SK-N-SH treated with all-trans-retinoic acid at 6 μM for 48 hours (cell line): Measurements from ENCODE around the gene WT1.

Source experiments
- ARNTL ChIP-seq: fragments of 450-650 bp; formaldehyde crosslinking; IDR thresholded peaks from 2 replicates; pipeline ENCODE4 v1.5.0; 2020; ENCODE audit warnings: low read depth, mild to moderate bottlenecking, moderate library complexity, borderline replicate concordance
- BACH2 ChIP-seq: fragments of 250-450 bp; sonication (Bioruptor Pico); IDR thresholded peaks from 2 replicates; pipeline ENCODE4 v1.9.0; 2021; ENCODE audit warnings: mild to moderate bottlenecking, borderline replicate concordance
- ESRRG ChIP-seq: fragments of 250-450 bp; sonication (Bioruptor Pico); IDR thresholded peaks from 2 replicates; pipeline ENCODE4 v1.6.1; 2021; ENCODE audit warnings: mild to moderate bottlenecking
- GLIS3 ChIP-seq: fragments of 250-450 bp; sonication (Bioruptor Pico); IDR thresholded peaks from 2 replicates; pipeline ENCODE4 v1.5.0; 2020; ENCODE audit warnings: mild to moderate bottlenecking, moderate library complexity
- ISL1 ChIP-seq: fragments of 250-450 bp; sonication (Bioruptor Pico); IDR thresholded peaks from 2 replicates; pipeline ENCODE4 v2.1.2; 2022; ENCODE audit warnings: mild to moderate bottlenecking, moderate library complexity
- OSR1 ChIP-seq: fragments of 250-450 bp; sonication (Bioruptor Pico); IDR thresholded peaks from 2 replicates; pipeline ENCODE4 v1.8.0; 2022; ENCODE audit warnings: moderate library complexity, mild to moderate bottlenecking, inconsistent platforms
- SNAI2 ChIP-seq: fragments of 250-450 bp; sonication (Bioruptor Pico); IDR thresholded peaks from 2 replicates; pipeline ENCODE4 v1.5.0; 2020; ENCODE audit warnings: mild to moderate bottlenecking, moderate library complexity
- ZC3H10 ChIP-seq: fragments of 250-450 bp; sonication (Bioruptor Pico); IDR thresholded peaks from 2 replicates; pipeline ENCODE4 v1.5.1; 2021; ENCODE audit warnings: mild to moderate bottlenecking, moderate library complexity
- ZFP30 ChIP-seq: fragments of 450-650 bp; formaldehyde crosslinking; IDR thresholded peaks from 2 replicates; pipeline ENCODE4 v1.5.0; 2022; ENCODE audit warnings: mild to moderate bottlenecking, moderate library complexity
- ZNF565 ChIP-seq: fragments of 450-650 bp; formaldehyde crosslinking; conservative IDR thresholded peaks from 2 replicates; pipeline ENCODE4 v1.5.0; 2020; ENCODE audit warnings: low read depth, mild to moderate bottlenecking, moderate library complexity
- ZNF70 ChIP-seq: fragments of 450-650 bp; formaldehyde crosslinking; IDR thresholded peaks from 2 replicates; pipeline ENCODE4 v1.5.0; 2020; ENCODE audit warnings: mild to moderate bottlenecking, moderate library complexity
- TF ChIP-seq, protein P1 (sequence below): fragments of 250-450 bp; sonication (Bioruptor Pico); IDR thresholded peaks from 2 replicates; pipeline ENCODE4 v1.8.0; 2020; ENCODE audit warnings: mild to moderate bottlenecking, moderate library complexity, borderline replicate concordance
- TF ChIP-seq, protein P2 (sequence below): fragments of 250-450 bp; sonication (Bioruptor Pico); IDR thresholded peaks from 2 replicates; pipeline ENCODE4 v1.5.0; 2020; ENCODE audit warnings: mild to moderate bottlenecking, moderate library complexity

DNA sequence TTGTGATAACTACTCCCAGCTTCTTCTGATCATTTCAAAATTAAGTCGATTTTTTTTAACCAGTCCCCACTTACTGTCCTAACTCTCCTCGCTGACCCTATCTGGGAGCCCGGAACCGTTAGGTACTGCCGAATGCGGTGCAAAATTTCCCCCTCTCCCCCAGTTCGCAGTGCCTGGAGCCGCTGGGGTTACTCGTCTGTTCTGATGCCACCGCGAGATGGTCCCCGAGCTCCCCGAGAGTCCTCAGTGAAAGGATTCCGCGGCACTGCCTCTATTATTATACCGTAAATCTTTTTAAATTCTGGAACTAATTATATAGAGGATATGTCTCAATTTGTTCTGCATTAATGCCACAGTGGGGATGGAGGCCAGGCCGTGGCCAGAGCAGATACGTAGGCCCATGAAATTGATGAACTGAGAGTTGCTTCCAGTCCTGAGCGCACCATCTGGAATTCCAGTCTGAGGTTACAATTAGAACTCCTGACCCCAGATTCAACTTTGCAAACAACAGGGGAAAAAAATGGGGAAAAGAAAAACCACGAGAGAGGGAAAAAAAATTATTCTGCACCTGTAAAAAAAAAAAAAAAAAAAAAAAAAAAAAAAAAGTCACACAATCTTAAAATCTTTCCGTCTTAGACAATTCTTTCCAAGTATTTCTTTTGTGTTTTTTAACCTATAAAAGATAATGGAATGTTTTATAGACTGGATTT is 4.3 kb upstream of the WT1 start:
- TF ChIP-seq, protein P1, sequence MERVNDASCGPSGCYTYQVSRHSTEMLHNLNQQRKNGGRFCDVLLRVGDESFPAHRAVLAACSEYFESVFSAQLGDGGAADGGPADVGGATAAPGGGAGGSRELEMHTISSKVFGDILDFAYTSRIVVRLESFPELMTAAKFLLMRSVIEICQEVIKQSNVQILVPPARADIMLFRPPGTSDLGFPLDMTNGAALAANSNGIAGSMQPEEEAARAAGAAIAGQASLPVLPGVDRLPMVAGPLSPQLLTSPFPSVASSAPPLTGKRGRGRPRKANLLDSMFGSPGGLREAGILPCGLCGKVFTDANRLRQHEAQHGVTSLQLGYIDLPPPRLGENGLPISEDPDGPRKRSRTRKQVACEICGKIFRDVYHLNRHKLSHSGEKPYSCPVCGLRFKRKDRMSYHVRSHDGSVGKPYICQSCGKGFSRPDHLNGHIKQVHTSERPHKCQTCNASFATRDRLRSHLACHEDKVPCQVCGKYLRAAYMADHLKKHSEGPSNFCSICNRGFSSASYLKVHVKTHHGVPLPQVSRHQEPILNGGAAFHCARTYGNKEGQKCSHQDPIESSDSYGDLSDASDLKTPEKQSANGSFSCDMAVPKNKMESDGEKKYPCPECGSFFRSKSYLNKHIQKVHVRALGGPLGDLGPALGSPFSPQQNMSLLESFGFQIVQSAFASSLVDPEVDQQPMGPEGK (CRISPR knock-in tag), result no peak
- TF ChIP-seq ZNF70 (CRISPR knock-in tag), result no peak
- no peak for TF ChIP-seq ZNF565 (CRISPR knock-in tag)
- no peak for TF ChIP-seq ARNTL (CRISPR knock-in tag)
- TF ChIP-seq ESRRG (CRISPR knock-in tag), result no peak
- no peak for TF ChIP-seq GLIS3 (CRISPR knock-in tag)
- TF ChIP-seq SNAI2 (CRISPR knock-in tag), result no peak
- TF ChIP-seq ZFP30, result no peak
- TF ChIP-seq OSR1 (CRISPR knock-in tag), result no peak
- TF ChIP-seq, protein P2, sequence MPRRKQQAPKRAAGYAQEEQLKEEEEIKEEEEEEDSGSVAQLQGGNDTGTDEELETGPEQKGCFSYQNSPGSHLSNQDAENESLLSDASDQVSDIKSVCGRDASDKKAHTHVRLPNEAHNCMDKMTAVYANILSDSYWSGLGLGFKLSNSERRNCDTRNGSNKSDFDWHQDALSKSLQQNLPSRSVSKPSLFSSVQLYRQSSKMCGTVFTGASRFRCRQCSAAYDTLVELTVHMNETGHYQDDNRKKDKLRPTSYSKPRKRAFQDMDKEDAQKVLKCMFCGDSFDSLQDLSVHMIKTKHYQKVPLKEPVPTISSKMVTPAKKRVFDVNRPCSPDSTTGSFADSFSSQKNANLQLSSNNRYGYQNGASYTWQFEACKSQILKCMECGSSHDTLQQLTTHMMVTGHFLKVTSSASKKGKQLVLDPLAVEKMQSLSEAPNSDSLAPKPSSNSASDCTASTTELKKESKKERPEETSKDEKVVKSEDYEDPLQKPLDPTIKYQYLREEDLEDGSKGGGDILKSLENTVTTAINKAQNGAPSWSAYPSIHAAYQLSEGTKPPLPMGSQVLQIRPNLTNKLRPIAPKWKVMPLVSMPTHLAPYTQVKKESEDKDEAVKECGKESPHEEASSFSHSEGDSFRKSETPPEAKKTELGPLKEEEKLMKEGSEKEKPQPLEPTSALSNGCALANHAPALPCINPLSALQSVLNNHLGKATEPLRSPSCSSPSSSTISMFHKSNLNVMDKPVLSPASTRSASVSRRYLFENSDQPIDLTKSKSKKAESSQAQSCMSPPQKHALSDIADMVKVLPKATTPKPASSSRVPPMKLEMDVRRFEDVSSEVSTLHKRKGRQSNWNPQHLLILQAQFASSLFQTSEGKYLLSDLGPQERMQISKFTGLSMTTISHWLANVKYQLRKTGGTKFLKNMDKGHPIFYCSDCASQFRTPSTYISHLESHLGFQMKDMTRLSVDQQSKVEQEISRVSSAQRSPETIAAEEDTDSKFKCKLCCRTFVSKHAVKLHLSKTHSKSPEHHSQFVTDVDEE (CRISPR knock-in tag), result no peak
- TF ChIP-seq BACH2 (CRISPR knock-in tag), result no peak
- TF ChIP-seq ISL1 (CRISPR knock-in tag), result no peak
- TF ChIP-seq ZC3H10 (CRISPR knock-in tag), result no peak
